DMS 273 (cell line): ENCODE measurements around the gene RCC1.
"Not testable (repeated sequence)": the region's sequence is repeated elsewhere in the genome, so short reads cannot be mapped to it uniquely, and the experiment has no call there.

Experiments used
- DNase-seq: peaks from one replicate; lab custom pipeline; 2025; ENCODE audit not compliant: unreplicated experiment; lab: John Stamatoyannopoulos, UW

Gene RCC1

GRCh38 chr1:28581531-28582247, 75.8 kb downstream of the RCC1 start:
- peak; percentile 98 for DNase-seq

GRCh38 chr1:28582248-28582615, 76.4 kb downstream of the RCC1 start:
- DNase-seq: peak; percentile 63

- DNase-seq: not testable (repeated sequence)
Observed at GRCh38 chr1:28586585-28587391, 80.9 kb downstream of the RCC1 start.
